Left ventricle myocardium inferior (tissue), 1 donor: ENCODE measurements around the gene PDSS1. TPM values are rescaled to one million over a fixed set of nuclear protein-coding genes. Genes with fewer than 3 reads are reported as not detected.

Source experiments
- DNase-seq: peaks from one replicate; pipeline ENCODE4 v3.0.0-alpha.2; 2020
- H3K27ac ChIP-seq: fragments of 200-600 bp; replicated peaks from 2 replicates; pipeline ENCODE4 v1.8.0; 2021
- H3K27me3 ChIP-seq: fragments of 200-600 bp; 2 replicates; pipeline ENCODE4 v1.8.0; 2021; ENCODE audit warnings: low read depth
- H3K36me3 ChIP-seq: fragments of 200-600 bp; 2 replicates; pipeline ENCODE4 v1.8.0; 2021
- H3K4me1 ChIP-seq: fragments of 200-600 bp; 2 replicates; pipeline ENCODE4 v1.8.0; 2021
- H3K4me3 ChIP-seq: fragments of 200-600 bp; 2 replicates; pipeline ENCODE4 v1.8.0; 2021; ENCODE audit warnings: mild to moderate bottlenecking, moderate library complexity
- H3K9me3 ChIP-seq: fragments of 200-600 bp; replicated peaks from 2 replicates; pipeline ENCODE4 v1.8.0; 2021
- intact Hi-C: fragments of 100-400 bp; cut with micrococcal nuclease; formaldehyde crosslinking; loops from one replicate; pipeline ENCODE4 v1.11.0; 2022
- total RNA-seq: library from RNA; stranded (reverse); fragmentation: NEBNext Ultra II Directional; extraction: Animal tissue kit (Norgen Biotek cat#: 25700); gene quantifications from one replicate; pipeline ENCODE4 v1.2.1, GENCODE V29; 2021
- TF ChIP-seq, protein P1 (sequence below): fragments of 200-600 bp; IDR thresholded peaks from 2 replicates; pipeline ENCODE4 v1.8.0; 2021; ENCODE audit warnings: antibody characterized with exemption, mild to moderate bottlenecking, borderline replicate concordance
- donor health status: DM: no; HTN: yes; CAD: no; lungs with severe emphysema.

The PDSS1 gene
- total RNA-seq, 1 donor from 2014 or later: 4.2 TPM

DNA sequence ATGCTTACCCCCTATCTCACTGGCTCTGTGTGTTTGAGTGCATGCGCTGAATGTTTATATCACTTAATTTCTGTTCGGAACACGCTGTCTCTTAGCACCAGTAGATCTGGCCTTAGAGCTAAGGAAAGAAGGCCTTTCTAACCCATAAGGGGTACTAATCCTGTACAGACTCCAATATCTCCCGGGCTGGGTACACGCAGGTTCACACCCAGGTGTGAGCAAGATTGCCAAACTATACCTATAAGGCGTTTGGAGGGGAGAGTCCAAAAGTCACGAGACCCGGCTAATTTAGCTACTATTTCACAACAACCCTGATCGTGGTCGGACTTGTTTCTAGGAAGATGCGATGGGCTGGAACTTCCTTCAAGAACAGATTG lies 727 bp upstream of the PDSS1 start:
- Histone ChIP-seq H3K9me3 (no peaks in the 10 kb centered on the region), H3K4me1 (peaks cover 30% of the 10 kb centered on the region), H3K27me3 (peaks cover 18% of the 10 kb centered on the region), H3K4me3 (peak overlapping the region; percentile 92), H3K27ac (peak overlapping the region; percentile 99), H3K36me3 (no peaks in the 10 kb centered on the region)
- no peak for DNase-seq
- TF ChIP-seq, protein P1, sequence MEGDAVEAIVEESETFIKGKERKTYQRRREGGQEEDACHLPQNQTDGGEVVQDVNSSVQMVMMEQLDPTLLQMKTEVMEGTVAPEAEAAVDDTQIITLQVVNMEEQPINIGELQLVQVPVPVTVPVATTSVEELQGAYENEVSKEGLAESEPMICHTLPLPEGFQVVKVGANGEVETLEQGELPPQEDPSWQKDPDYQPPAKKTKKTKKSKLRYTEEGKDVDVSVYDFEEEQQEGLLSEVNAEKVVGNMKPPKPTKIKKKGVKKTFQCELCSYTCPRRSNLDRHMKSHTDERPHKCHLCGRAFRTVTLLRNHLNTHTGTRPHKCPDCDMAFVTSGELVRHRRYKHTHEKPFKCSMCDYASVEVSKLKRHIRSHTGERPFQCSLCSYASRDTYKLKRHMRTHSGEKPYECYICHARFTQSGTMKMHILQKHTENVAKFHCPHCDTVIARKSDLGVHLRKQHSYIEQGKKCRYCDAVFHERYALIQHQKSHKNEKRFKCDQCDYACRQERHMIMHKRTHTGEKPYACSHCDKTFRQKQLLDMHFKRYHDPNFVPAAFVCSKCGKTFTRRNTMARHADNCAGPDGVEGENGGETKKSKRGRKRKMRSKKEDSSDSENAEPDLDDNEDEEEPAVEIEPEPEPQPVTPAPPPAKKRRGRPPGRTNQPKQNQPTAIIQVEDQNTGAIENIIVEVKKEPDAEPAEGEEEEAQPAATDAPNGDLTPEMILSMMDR: no peak
- intact Hi-C loops: no loop called here

DNA sequence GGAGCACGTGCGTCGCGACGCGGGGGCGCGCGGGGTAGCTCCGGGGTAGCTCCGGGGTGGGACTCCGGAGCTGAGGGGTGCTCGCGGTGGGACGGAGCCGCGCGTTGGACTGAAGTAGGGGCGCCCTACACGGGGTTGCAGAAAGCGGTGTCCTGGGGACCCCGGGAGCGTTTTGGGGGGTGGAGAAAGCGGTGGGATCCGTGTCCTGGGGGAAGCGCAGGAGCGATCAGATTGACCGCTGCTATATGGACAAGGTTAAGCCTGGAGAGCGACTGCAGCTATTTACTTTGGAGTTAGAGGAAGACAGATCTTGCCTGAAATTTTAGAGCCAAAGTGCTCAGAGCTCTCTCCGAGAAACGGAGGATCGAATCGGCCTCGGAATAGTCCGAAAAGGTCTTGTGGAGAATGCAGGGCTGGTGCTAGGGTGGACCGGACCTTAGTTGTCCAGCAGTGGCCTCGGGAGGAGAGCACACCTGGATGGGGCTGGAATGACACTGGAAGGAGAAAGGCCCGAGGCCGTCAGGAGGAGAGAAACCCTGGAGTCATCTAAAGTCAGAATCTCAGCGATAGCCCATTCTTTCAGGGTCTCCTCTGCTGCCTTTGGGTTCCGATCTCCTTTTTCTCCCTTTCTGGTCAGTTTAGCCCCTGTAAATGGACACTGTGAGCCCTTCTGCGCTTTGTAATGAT lies 564 bp downstream of the PDSS1 start:
- intact Hi-C loops: no loop called here
- peaks cover 5% of the 10 kb centered on the region for H3K27me3 ChIP-seq
- H3K4me3 ChIP-seq: peak overlapping the region; percentile 92
- peak overlapping the region; percentile 99 for H3K27ac ChIP-seq
- no peaks in the 10 kb centered on the region for H3K36me3 ChIP-seq
- no peak for DNase-seq
- TF ChIP-seq, protein P1: no peak
- no peaks in the 10 kb centered on the region for H3K9me3 ChIP-seq
- H3K4me1 ChIP-seq: peaks cover 30% of the 10 kb centered on the region

DNA sequence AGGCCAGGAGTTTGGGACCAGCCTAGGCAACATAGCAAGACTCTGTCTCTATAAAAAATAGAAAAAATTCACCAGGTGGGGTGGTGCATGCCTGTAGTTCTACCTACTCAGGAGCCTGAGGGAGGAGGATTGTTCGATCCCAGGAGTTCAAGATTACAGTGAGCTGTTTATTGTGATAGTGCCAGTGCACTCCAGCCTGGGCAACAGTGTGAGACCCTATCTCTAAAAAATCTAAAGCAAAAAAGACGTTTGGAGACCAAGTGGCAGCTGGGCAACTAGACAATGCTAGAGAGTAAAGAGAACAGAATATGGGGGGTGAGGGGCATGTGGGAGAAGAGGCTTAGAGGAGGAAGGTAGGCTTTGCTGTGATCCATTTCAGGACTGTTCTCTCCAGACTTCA lies 1.4 kb downstream of the PDSS1 start:
- no peaks in the 10 kb centered on the region for H3K36me3 ChIP-seq
- peaks cover 30% of the 10 kb centered on the region for H3K4me1 ChIP-seq
- H3K27ac ChIP-seq: no peak overlapping the region
- H3K9me3 ChIP-seq: no peaks in the 10 kb centered on the region
- DNase-seq: no peak
- intact Hi-C loops: no loop called here
- peak overlapping the region; percentile 92 for H3K4me3 ChIP-seq
- no peaks in the 10 kb centered on the region for H3K27me3 ChIP-seq
- TF ChIP-seq, protein P1: no peak

DNA sequence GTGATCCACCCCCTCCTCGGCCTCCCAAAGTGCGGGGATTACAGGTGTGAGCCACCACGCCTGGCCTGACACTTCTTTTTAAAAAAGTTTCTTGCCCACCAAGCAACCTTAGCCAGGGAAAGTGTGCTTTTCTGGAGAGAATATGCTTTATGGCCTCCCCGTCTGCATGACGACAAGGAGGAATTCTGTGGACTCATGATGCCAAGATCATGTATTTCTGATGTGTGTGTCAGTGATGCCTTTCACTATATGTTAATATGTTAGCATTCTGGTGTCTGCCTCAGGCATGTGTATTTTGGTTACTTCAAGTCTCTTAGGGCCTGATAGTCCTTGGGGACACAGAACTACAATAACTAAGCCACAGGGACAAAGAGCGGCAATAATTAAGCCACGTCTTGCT lies 2.1 kb downstream of the PDSS1 start:
- TF ChIP-seq, protein P1: no peak
- H3K4me3 ChIP-seq: no peak overlapping the region
- H3K9me3 ChIP-seq: no peaks in the 10 kb centered on the region
- H3K27me3 ChIP-seq: no peaks in the 10 kb centered on the region
- H3K36me3 ChIP-seq: no peaks in the 10 kb centered on the region
- H3K27ac ChIP-seq: no peak overlapping the region
- no peak for DNase-seq
- H3K4me1 ChIP-seq: peaks cover 30% of the 10 kb centered on the region
- intact Hi-C loops: no loop called here

DNA sequence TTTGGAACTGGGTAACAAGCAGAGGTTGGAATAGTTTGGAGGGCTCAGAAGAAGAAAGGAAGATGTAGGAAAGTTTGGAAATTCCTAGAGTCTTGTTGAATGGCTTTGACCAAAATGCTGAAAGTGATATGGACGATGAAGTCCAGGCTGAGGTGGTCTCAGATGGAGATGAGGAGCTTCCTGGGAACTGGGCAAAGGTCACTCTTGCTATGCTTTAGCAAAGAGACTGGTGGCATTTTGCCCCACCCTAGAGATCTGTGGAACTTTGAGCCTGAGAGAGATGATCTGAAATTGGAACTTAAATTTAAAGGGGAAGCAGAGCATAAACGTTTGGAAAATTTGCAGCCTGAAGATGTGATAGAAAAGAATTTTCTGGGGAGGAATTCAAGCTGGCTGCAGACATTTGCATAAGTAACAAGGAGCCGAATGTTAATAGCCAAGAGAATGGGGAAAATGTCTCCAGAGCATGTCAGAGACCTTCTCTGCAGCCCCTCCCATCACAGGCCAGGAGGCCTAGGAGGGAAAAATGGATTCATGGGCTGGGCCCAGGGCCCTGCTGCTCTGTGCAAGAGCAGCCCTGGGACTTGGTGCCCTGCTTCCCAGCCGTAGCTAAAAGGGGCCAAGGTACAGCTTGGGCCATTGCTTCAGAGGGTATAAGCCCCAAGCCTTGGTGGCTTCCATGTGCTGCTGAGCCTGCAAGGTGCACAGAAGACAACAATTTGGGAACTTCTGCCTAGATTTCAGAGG lies 3.6 kb downstream of the PDSS1 start:
- Histone ChIP-seq H3K27me3 (no peaks in the 10 kb centered on the region), H3K4me3 (no peak overlapping the region), H3K27ac (no peak overlapping the region), H3K9me3 (no peaks in the 10 kb centered on the region), H3K36me3 (peaks cover 10% of the 10 kb centered on the region), H3K4me1 (peaks cover 30% of the 10 kb centered on the region)
- DNase-seq: no peak
- TF ChIP-seq, protein P1: no peak
- intact Hi-C loops: no loop called here
